Stimulated activated CD8-positive, alpha-beta memory T cell treated with anti-CD3 and anti-CD28 coated beads, Interleukin-4, amount 100 ng/mL, for 48 hours (primary cell): ENCODE results near the gene SLC25A48.

Experiments
- DNase-seq: peaks from one replicate; pipeline ENCODE4 v3.0.0-alpha.2; 2020

The SLC25A48 gene

DNA sequence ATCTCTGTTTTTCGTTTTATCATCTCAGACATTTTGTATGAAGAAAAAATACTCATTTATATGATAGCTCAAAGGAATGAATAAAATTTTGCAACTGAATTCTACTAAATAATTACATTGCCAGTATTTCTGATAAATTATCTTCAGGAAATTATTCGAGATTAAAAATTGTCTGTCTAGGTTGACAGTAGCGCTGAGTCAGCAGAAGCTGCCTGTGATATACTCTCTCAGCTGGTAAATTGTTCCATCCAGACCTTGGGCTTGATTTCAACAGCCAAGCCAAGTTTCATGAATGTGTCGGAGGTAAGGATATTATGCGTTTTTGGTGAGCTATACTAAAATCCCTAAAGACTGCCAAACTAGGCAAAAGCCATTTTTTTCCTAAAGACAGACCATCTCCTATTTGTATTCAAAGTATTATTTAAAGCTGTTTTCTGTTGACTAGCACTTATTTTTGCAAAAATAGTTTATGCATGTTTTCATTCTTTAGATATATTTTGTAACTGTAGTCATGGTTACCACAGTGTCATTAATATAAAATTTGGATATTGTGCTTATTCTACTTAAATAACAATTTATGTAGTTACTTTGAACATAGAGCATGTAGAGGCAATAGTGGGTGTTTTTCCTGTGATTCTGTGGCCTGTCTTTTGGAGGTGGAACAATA, 102.9 kb downstream of the SLC25A48 start:
- no peak for DNase-seq
